HG03066 (cell line): ENCODE results near the gene LMTK2.
"Not testable (repeated sequence)": the region's sequence is repeated elsewhere in the genome, so short reads cannot be mapped to it uniquely, and the experiment has no call there.

Source experiments
- ATAC-seq: cut with Tn5 transposase; IDR thresholded peaks from one replicate; pipeline ENCODE4 v1.9.1; 2021; ENCODE audit warnings: low read depth; ENCODE audit not compliant: unreplicated experiment

The LMTK2 gene

GRCh38 chr7:98215561-98216495, 109.2 kb downstream of the LMTK2 start:
- ATAC-seq = no peak

- ATAC-seq = no peak
Observed at GRCh38 chr7:98216941-98217622, 110.4 kb downstream of the LMTK2 start.

GRCh38 chr7:98217623-98218582, 111.2 kb downstream of the LMTK2 start:
- ATAC-seq = no peak

GRCh38 chr7:98219382-98219781, 112.7 kb downstream of the LMTK2 start:
- not testable (repeated sequence) for ATAC-seq

- no peak for ATAC-seq
Observed at GRCh38 chr7:98221611-98222532, 115.2 kb downstream of the LMTK2 start.

GRCh38 chr7:98222533-98223195, 116.0 kb downstream of the LMTK2 start:
- ATAC-seq = no peak

- ATAC-seq = no peak
Observed at GRCh38 chr7:98223351-98223897, 116.8 kb downstream of the LMTK2 start.

- no peak for ATAC-seq
Observed at GRCh38 chr7:98223898-98224700, 117.4 kb downstream of the LMTK2 start.

GRCh38 chr7:98224701-98225181, 118.1 kb downstream of the LMTK2 start:
- no peak for ATAC-seq

- ATAC-seq = no peak
Observed at GRCh38 chr7:98225913-98226614, 119.4 kb downstream of the LMTK2 start.

- no peak for ATAC-seq
Observed at GRCh38 chr7:98227939-98228338, 121.3 kb downstream of the LMTK2 start.

GRCh38 chr7:98228801-98229200, 122.1 kb downstream of the LMTK2 start:
- ATAC-seq = no peak

GRCh38 chr7:98229441-98229840, 122.8 kb downstream of the LMTK2 start:
- no peak for ATAC-seq

GRCh38 chr7:98229991-98230745, 123.5 kb downstream of the LMTK2 start:
- ATAC-seq = no peak

- no peak for ATAC-seq
Observed at GRCh38 chr7:98230746-98231471, 124.2 kb downstream of the LMTK2 start.
